PC-3 (cell line): ENCODE measurements around the gene ANKS1A. TPM values are rescaled to one million over a fixed set of nuclear protein-coding genes. Genes with fewer than 3 reads are reported as not detected.
"Not testable (repeated sequence)": the region's sequence is repeated elsewhere in the genome, so short reads cannot be mapped to it uniquely, and the experiment has no call there.

ENCODE experiments used
- ATAC-seq: fragments of 200-7000 bp; cut with Tn5 transposase; 2 replicates; pipeline ENCODE4 v1.9.1; 2020; ENCODE audit warnings: mild to moderate bottlenecking, moderate library complexity
- BruUV-seq: library from RNA; stranded (reverse); fragments of 400-500 nt; replicated peaks from 2 replicates; lab custom pipeline; 2021; lab: Mats Ljungman, UMichigan
- CTCF ChIA-PET: fragments of 300-600 bp; sonication (Branson Sonifier 250); formaldehyde crosslinking; loops from one replicate; lab custom pipeline; 2022; ENCODE audit warnings: antibody characterized with exemption; lab: Charles Lee
- POLR2A ChIA-PET: fragments of 300-600 bp; sonication (Branson Sonifier 250); formaldehyde crosslinking; loops from one replicate; lab custom pipeline; 2022; ENCODE audit warnings: antibody characterized with exemption; ENCODE audit not compliant: unreplicated experiment; lab: Charles Lee
- DNase-seq: peaks from one replicate; pipeline ENCODE4 v3.0.0-alpha.2; 2015
- H2AFZ ChIP-seq: fragments of 300-600 bp; sonication (generic); 2 replicates; pipeline ENCODE4 v1.6.0; 2016; ENCODE audit warnings: antibody characterized with exemption, low read length
- H3F3A ChIP-seq: fragments of 300-600 bp; sonication (generic); one replicate; pipeline ENCODE4 v1.6.0; 2017; ENCODE audit warnings: antibody characterized with exemption, low read length, control low read depth, mild to moderate bottlenecking; ENCODE audit not compliant: unreplicated experiment
- H3K27ac ChIP-seq: fragments of 300-600 bp; sonication (generic); 2 replicates; pipeline ENCODE4 v1.5.1; 2016; ENCODE audit warnings: mild to moderate bottlenecking, low read length
- H3K27me3 ChIP-seq: fragments of 300-600 bp; sonication (generic); 2 replicates; pipeline ENCODE4 v1.6.1; 2016; ENCODE audit warnings: low read length, mixed read lengths
- H3K36me3 ChIP-seq: fragments of 300-600 bp; sonication (generic); 2 replicates; pipeline ENCODE4 v1.6.1; 2016; ENCODE audit warnings: low read depth, mixed run types, low read length, mixed read lengths
- H3K4me1 ChIP-seq: fragments of 300-600 bp; sonication (generic); 2 replicates; pipeline ENCODE4 v1.5.1; 2016; ENCODE audit warnings: low read length; ENCODE audit not compliant: insufficient read depth
- H3K4me2 ChIP-seq: fragments of 300-600 bp; sonication (generic); 2 replicates; pipeline ENCODE4 v1.6.0; 2016; ENCODE audit warnings: low read length
- H3K4me3 ChIP-seq: fragments of 300-600 bp; sonication (generic); 2 replicates; pipeline ENCODE4 v1.5.1; 2016; ENCODE audit warnings: mild to moderate bottlenecking, low read length, mixed read lengths
- H3K79me2 ChIP-seq: fragments of 300-600 bp; sonication (generic); 2 replicates; pipeline ENCODE4 v1.6.1; 2017; ENCODE audit warnings: low read length, mixed read lengths
- H3K9ac ChIP-seq: fragments of 300-600 bp; sonication (generic); 2 replicates; pipeline ENCODE4 v1.6.0; 2016; ENCODE audit warnings: mild to moderate bottlenecking, low read length
- H3K9me2 ChIP-seq: fragments of 300-600 bp; sonication (generic); replicated peaks from 2 replicates; pipeline ENCODE4 v1.6.1; 2016; ENCODE audit warnings: mixed run types, low read length, mixed read lengths
- H3K9me3 ChIP-seq: fragments of 300-600 bp; sonication (generic); 2 replicates; pipeline ENCODE4 v1.6.1; 2016; ENCODE audit warnings: low read length, mixed read lengths
- H4K20me1 ChIP-seq: fragments of 300-600 bp; sonication (generic); 2 replicates; pipeline ENCODE4 v1.6.1; 2016; ENCODE audit warnings: low read length, mixed read lengths
- EZH2 ChIP-seq: fragments of 300-600 bp; sonication (generic); IDR thresholded peaks from one replicate; pipeline ENCODE4 v1.6.1; 2017; ENCODE audit warnings: antibody characterized with exemption, mild to moderate bottlenecking, low read length; ENCODE audit not compliant: unreplicated experiment
- EZH2phosphoT487 ChIP-seq: fragments of 300-600 bp; sonication (generic); IDR thresholded peaks from 2 replicates; pipeline ENCODE4 v1.6.1; 2018; ENCODE audit warnings: mild to moderate bottlenecking, antibody characterized with exemption, low read length, borderline replicate concordance
- intact Hi-C: fragments of 100-400 bp; cut with micrococcal nuclease; formaldehyde crosslinking; loops from 2 replicates; pipeline ENCODE4 v1.9.0; 2023
- total RNA-seq: library from RNA; depleted of rRNA; stranded (reverse); fragments of >200 nt; gene quantifications from 2 replicates; pipeline ENCODE4 v1.2.3, GENCODE V29; 2014
- TF ChIP-seq, protein P1 (sequence below): fragments of 300-600 bp; sonication (generic); conservative IDR thresholded peaks from 2 replicates; pipeline ENCODE4 v1.5.1; 2017; ENCODE audit warnings: antibody characterized with exemption, low read depth, mild to moderate bottlenecking, low read length

ANKS1A gene
- total RNA-seq, 1 experiment from 2014 or later: 18.8 TPM

GRCh38 chr6:34999153-34999552 is 110.1 kb downstream of the ANKS1A start:
- H4K20me1 ChIP-seq, H3F3A ChIP-seq, ATAC-seq, H3K4me1 ChIP-seq, H2AFZ ChIP-seq, H3K9ac ChIP-seq, CTCF ChIA-PET, H3K9me3 ChIP-seq, DNase-seq, POLR2A ChIA-PET, H3K79me2 ChIP-seq, H3K4me2 ChIP-seq, H3K27me3 ChIP-seq, H3K4me3 ChIP-seq, BruUV-seq, intact Hi-C loops, H3K9me2 ChIP-seq, H3K36me3 ChIP-seq, H3K27ac ChIP-seq: not testable (repeated sequence)

DNA sequence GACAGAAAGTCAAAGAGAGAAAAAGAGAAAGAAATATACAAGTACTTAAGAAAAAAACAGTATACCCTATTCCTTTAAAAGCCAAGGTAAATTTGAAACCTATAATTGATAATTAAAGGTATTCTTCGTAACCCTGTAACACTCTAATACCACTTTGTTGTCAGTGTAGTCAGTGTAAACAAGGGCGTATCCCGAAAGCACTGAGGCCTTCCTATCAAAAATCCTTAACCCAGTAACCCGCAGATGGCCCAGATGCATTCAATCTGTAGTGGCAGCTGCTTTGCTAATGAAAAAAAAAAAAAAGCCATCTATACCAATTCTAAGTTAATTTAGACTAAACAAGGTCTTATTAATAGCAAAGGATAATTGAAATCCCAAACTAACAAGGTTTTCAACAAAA is 110.9 kb downstream of the ANKS1A start:
- H3K4me3 ChIP-seq, H3K4me1 ChIP-seq, H3K79me2 ChIP-seq, intact Hi-C loops, H3K9me2 ChIP-seq, ATAC-seq, H3K9me3 ChIP-seq, BruUV-seq, H3K36me3 ChIP-seq, H3K27me3 ChIP-seq, H3K9ac ChIP-seq, H3K27ac ChIP-seq, DNase-seq, POLR2A ChIA-PET, H2AFZ ChIP-seq, CTCF ChIA-PET, H3F3A ChIP-seq, H3K4me2 ChIP-seq, H4K20me1 ChIP-seq: not testable (repeated sequence)

DNA sequence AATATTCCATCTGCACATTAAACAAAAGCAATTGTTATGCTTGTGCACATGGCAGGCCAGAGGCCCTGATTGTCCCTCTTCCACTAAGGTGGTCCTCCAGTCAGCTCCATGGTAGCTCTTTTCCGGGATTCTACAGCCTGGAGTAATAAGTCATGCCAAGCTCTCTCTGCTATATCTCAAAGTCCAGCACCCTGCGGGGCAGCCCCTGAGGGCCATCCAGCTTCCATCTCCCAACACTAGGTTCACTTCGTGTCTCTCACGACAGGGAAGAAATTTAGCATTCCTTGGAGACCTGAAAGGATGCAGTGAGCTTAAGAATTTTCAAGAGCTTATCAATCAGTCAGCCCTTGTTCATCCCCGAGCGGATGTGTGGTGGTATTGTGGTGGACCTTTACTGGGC is 112.3 kb downstream of the ANKS1A start:
- POLR2A ChIA-PET, BruUV-seq: not testable (repeated sequence)

GRCh38 chr6:35003886-35004530 is 115.0 kb downstream of the ANKS1A start:
- H3K36me3 ChIP-seq, H3K27ac ChIP-seq, H3F3A ChIP-seq, H3K79me2 ChIP-seq, intact Hi-C loops, H2AFZ ChIP-seq, H3K9ac ChIP-seq, DNase-seq, BruUV-seq, H3K4me1 ChIP-seq, H3K4me2 ChIP-seq, CTCF ChIA-PET, H3K4me3 ChIP-seq, H3K9me2 ChIP-seq, H4K20me1 ChIP-seq, H3K9me3 ChIP-seq, POLR2A ChIA-PET, H3K27me3 ChIP-seq, ATAC-seq: not testable (repeated sequence)

More for the DNA sequence above, 112.3 kb downstream of the ANKS1A start:
- H3K9ac ChIP-seq, DNase-seq, H3K27me3 ChIP-seq, H3K36me3 ChIP-seq, H3F3A ChIP-seq, H2AFZ ChIP-seq, H3K79me2 ChIP-seq, H3K4me3 ChIP-seq, H3K4me2 ChIP-seq, CTCF ChIA-PET, H3K9me2 ChIP-seq, H3K27ac ChIP-seq, H3K4me1 ChIP-seq, H4K20me1 ChIP-seq, H3K9me3 ChIP-seq, intact Hi-C loops, ATAC-seq: not testable (repeated sequence)

DNA sequence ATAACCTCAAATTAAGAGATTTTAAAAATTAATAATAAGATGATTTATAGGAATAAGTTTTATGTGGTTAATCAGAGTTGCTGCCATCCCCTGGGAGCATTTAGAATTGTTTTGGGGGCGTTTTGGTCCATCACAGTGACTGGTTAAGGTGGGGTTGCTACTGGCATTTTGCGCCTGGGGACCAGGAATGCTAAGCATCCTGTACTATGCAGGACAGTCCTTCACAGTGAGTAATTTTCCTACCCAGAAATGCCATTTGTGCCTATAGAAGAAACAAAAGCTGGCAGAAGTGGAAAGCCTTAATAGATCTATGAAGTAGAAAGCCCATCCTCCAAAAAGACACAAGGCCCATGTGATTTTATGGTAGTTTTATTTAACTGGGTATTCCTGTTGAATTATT is 118.0 kb downstream of the ANKS1A start:
- CTCF ChIA-PET: no interaction called here
- TF ChIP-seq, protein P1, sequence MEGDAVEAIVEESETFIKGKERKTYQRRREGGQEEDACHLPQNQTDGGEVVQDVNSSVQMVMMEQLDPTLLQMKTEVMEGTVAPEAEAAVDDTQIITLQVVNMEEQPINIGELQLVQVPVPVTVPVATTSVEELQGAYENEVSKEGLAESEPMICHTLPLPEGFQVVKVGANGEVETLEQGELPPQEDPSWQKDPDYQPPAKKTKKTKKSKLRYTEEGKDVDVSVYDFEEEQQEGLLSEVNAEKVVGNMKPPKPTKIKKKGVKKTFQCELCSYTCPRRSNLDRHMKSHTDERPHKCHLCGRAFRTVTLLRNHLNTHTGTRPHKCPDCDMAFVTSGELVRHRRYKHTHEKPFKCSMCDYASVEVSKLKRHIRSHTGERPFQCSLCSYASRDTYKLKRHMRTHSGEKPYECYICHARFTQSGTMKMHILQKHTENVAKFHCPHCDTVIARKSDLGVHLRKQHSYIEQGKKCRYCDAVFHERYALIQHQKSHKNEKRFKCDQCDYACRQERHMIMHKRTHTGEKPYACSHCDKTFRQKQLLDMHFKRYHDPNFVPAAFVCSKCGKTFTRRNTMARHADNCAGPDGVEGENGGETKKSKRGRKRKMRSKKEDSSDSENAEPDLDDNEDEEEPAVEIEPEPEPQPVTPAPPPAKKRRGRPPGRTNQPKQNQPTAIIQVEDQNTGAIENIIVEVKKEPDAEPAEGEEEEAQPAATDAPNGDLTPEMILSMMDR: no peak
- TF ChIP-seq EZH2 (no peak), EZH2phosphoT487 (no peak)
- H3K36me3 ChIP-seq: no peaks in the 10 kb centered on the region
- H2AFZ ChIP-seq: no peak overlapping the region
- no TSS peak for BruUV-seq
- H3K79me2 ChIP-seq: no peaks in the 10 kb centered on the region
- no peak for DNase-seq
- H3K4me1 ChIP-seq: no peaks in the 10 kb centered on the region
- H3F3A ChIP-seq: no peaks in the 10 kb centered on the region
- no peak overlapping the region for H3K4me3 ChIP-seq
- no peak overlapping the region for H3K27ac ChIP-seq
- H3K27me3 ChIP-seq: no peaks in the 10 kb centered on the region
- intact Hi-C loops: no loop called here
- POLR2A ChIA-PET: no interaction called here
- ATAC-seq: no peak
- no peak overlapping the region for H3K4me2 ChIP-seq
- H4K20me1 ChIP-seq: no peaks in the 10 kb centered on the region
- no peaks in the 10 kb centered on the region for H3K9me2 ChIP-seq
- no peaks in the 10 kb centered on the region for H3K9me3 ChIP-seq
- H3K9ac ChIP-seq: no peak overlapping the region
